DOHH2 (cell line): ENCODE data around the gene LCN10.

Source experiments
- H3F3A ChIP-seq: fragments of 200-600 bp; sonication (generic), shearing (Covaris generic); 2 replicates; pipeline ENCODE4 v1.6.0; 2016; ENCODE audit warnings: antibody characterized with exemption, mild to moderate bottlenecking; ENCODE audit not compliant: control insufficient read depth, insufficient read depth
- H3K27ac ChIP-seq: fragments of 200-600 bp; sonication (generic); 2 replicates; pipeline ENCODE4 v1.5.1; 2014; ENCODE audit warnings: low read depth, mild to moderate bottlenecking, low read length, moderate library complexity
- H3K27me3 ChIP-seq: fragments of 200-600 bp; sonication (generic); 2 replicates; pipeline ENCODE4 v1.6.1; 2014; ENCODE audit warnings: mild to moderate bottlenecking, low read length, mixed read lengths; ENCODE audit not compliant: control insufficient read depth
- H3K36me3 ChIP-seq: fragments of 200-600 bp; sonication (generic); 2 replicates; pipeline ENCODE4 v1.6.1; 2014; ENCODE audit warnings: mild to moderate bottlenecking, low read length, moderate library complexity, mixed read lengths; ENCODE audit not compliant: control insufficient read depth
- H3K4me1 ChIP-seq: fragments of 200-600 bp; sonication (generic); 2 replicates; pipeline ENCODE4 v1.6.1; 2014; ENCODE audit warnings: mild to moderate bottlenecking, low read length, mixed read lengths; ENCODE audit not compliant: control insufficient read depth
- H3K4me2 ChIP-seq: fragments of 200-600 bp; sonication (generic); 2 replicates; pipeline ENCODE4 v1.6.0; 2014; ENCODE audit warnings: mild to moderate bottlenecking, low read length, moderate library complexity
- H3K4me3 ChIP-seq: fragments of 200-600 bp; sonication (generic); 2 replicates; pipeline ENCODE4 v1.5.1; 2014; ENCODE audit warnings: mild to moderate bottlenecking, low read length, mixed read lengths
- H3K79me2 ChIP-seq: fragments of 200-600 bp; sonication (generic); 2 replicates; pipeline ENCODE4 v1.6.1; 2014; ENCODE audit warnings: mild to moderate bottlenecking, low read length, mixed read lengths; ENCODE audit not compliant: control insufficient read depth
- H3K9me2 ChIP-seq: fragments of 200-600 bp; sonication (generic); replicated peaks from 2 replicates; pipeline ENCODE4 v1.6.1; 2014; ENCODE audit warnings: mild to moderate bottlenecking, low read length, mixed read lengths; ENCODE audit not compliant: control insufficient read depth
- H3K9me3 ChIP-seq: fragments of 200-600 bp; sonication (generic); 2 replicates; pipeline ENCODE4 v1.6.1; 2014; ENCODE audit warnings: antibody characterized with exemption, low read length, mixed read lengths; ENCODE audit not compliant: control insufficient read depth, insufficient read depth
- H4K20me1 ChIP-seq: fragments of 200-600 bp; sonication (generic); 2 replicates; pipeline ENCODE4 v1.6.0; 2014; ENCODE audit warnings: low read depth, mild to moderate bottlenecking, antibody characterized with exemption, low read length, moderate library complexity; ENCODE audit not compliant: control insufficient read depth, insufficient read depth
- CTCF ChIP-seq: fragments of 200-600 bp; sonication (generic); IDR thresholded peaks from one replicate; pipeline ENCODE4 v1.5.1; 2014; ENCODE audit warnings: antibody characterized with exemption, mild to moderate bottlenecking, low read depth, low read length; ENCODE audit not compliant: poor library complexity, severe bottlenecking
- EZH2phosphoT487 ChIP-seq: fragments of 200-600 bp; sonication (generic); IDR thresholded peaks from 2 replicates; pipeline ENCODE4 v1.6.1; 2017; ENCODE audit warnings: borderline replicate concordance, mild to moderate bottlenecking, antibody characterized with exemption, low read length, moderate library complexity, mixed read lengths

The LCN10 gene

GRCh38 chr9:136692185-136693134, 50.3 kb downstream of the LCN10 start:
- H3K4me2 ChIP-seq = no peak overlapping the region
- no peak for TF ChIP-seq EZH2phosphoT487
- H3F3A ChIP-seq = 0 out of 2 replicates have a peak, but pooled peaks cover 5% of the 10 kb centered on the region
- H3K27ac ChIP-seq = no peak overlapping the region
- peaks cover 25% of the 10 kb centered on the region for H3K4me1 ChIP-seq
- H3K36me3 ChIP-seq = no peaks in the 10 kb centered on the region
- H3K9me3 ChIP-seq = no peaks in the 10 kb centered on the region
- no peaks in the 10 kb centered on the region for H3K9me2 ChIP-seq
- H3K79me2 ChIP-seq = no peaks in the 10 kb centered on the region
- H4K20me1 ChIP-seq = no peaks in the 10 kb centered on the region
- no peak overlapping the region for H3K4me3 ChIP-seq
- H3K27me3 ChIP-seq = peaks cover 44% of the 10 kb centered on the region

- H3K36me3 ChIP-seq = no peaks in the 10 kb centered on the region
- H3K4me3 ChIP-seq = no peak overlapping the region
- TF ChIP-seq CTCF (no peak), EZH2phosphoT487 (no peak)
- no peak overlapping the region for H3K27ac ChIP-seq
- no peaks in the 10 kb centered on the region for H4K20me1 ChIP-seq
- H3K4me1 ChIP-seq = peaks cover 20% of the 10 kb centered on the region
- H3K4me2 ChIP-seq = no peak overlapping the region
- peaks cover 1% of the 10 kb centered on the region for H3K79me2 ChIP-seq
- H3K27me3 ChIP-seq = peaks cover 44% of the 10 kb centered on the region
- no peaks in the 10 kb centered on the region for H3K9me2 ChIP-seq
- H3K9me3 ChIP-seq = no peaks in the 10 kb centered on the region
- H3F3A ChIP-seq = 0 out of 2 replicates have a peak, but pooled peaks cover 5% of the 10 kb centered on the region
Observed at GRCh38 chr9:136691316-136692184, 51.2 kb downstream of the LCN10 start.

- no peaks in the 10 kb centered on the region for H3K9me2 ChIP-seq
- H3K4me3 ChIP-seq = no peak overlapping the region
- H3K4me2 ChIP-seq = no peak overlapping the region
- peaks cover 8% of the 10 kb centered on the region for H3K79me2 ChIP-seq
- 0 out of 2 replicates have a peak, but pooled peaks cover 5% of the 10 kb centered on the region for H3F3A ChIP-seq
- H3K27ac ChIP-seq = no peak overlapping the region
- H3K9me3 ChIP-seq = no peaks in the 10 kb centered on the region
- TF ChIP-seq EZH2phosphoT487 (no peak), CTCF (no peak)
- peaks cover 38% of the 10 kb centered on the region for H3K27me3 ChIP-seq
- H3K36me3 ChIP-seq = no peaks in the 10 kb centered on the region
- peaks cover 4% of the 10 kb centered on the region; the same call in 1 of the 2 replicates for H4K20me1 ChIP-seq
- peaks cover 17% of the 10 kb centered on the region for H3K4me1 ChIP-seq
Observed at GRCh38 chr9:136690806-136691261, 51.9 kb downstream of the LCN10 start.
